ENCODE measurements around the gene ADGRB3. TPM values are rescaled to one million over a fixed set of nuclear protein-coding genes. Genes with fewer than 3 reads are reported as not detected.
"Not testable (repeated sequence)": the region's sequence is repeated elsewhere in the genome, so short reads cannot be mapped to it uniquely, and the experiment has no call there.

The ADGRB3 gene
- total and polyA plus RNA-seq, 5 donors = 0.88 to 2.6 (median 1.5) TPM

DNA sequence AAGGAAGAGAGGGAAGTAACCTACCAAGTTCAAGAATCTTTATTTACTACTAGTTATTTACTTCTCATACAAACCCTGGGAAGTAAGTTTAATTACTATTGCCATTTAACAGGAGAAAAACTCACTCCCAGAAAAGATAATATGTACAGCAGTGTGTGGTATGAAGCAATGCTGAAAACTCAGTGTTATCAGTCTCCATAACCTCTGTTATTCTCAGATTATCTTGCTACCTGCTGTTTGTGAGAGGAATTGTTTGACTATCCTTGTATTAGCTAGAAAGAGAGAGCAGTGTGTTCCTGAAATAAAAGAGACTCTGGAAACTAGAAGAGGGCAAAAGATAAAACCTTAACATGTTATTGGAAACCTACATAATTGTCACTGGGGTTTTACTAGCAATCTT, 38.2 kb downstream of the ADGRB3 start:
- intact Hi-C loops (cut with DNase I) = no loop called here
- peaks cover 1% of the 10 kb centered on the region for H3K4me1 ChIP-seq (ENCODE audit: control insufficient read depth, insufficient read depth, low read length)
- H3K27me3 ChIP-seq (ENCODE audit: control insufficient read depth, insufficient read depth) = no peaks in the 10 kb centered on the region
- no peak overlapping the region for H3K27ac ChIP-seq (ENCODE audit: low read length)
- ATAC-seq (no peak), DNase-seq (no peak)
- no peak overlapping the region for H3K4me3 ChIP-seq (ENCODE audit: low read length)
- no peaks in the 10 kb centered on the region for H3K9me3 ChIP-seq (ENCODE audit: control insufficient read depth, low read length)

DNA sequence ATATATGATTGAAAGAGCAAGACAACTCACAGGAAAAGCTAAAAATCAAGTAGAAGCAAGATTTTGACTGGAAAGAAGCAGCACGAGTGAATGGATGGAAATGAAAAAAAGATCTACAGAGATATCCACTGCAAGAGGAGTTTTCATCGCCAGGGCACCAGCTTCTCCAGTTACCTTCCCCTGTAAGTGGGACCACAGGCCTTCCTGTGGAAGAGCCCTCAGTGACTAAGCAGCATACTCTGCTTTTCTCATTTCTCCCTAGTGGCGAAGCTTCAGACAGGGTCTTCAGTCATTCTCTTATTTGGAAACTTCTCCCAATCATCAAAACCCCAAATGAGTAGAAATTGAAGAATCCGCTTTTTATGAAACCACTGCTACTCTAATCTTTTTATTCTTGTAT, 40.5 kb downstream of the ADGRB3 start:
- Histone ChIP-seq H3K27me3 (ENCODE audit: control insufficient read depth, insufficient read depth) (no peaks in the 10 kb centered on the region), H3K9me3 (ENCODE audit: control insufficient read depth, low read length) (no peaks in the 10 kb centered on the region), H3K27ac (ENCODE audit: low read length) (no peak overlapping the region), H3K4me1 (ENCODE audit: control insufficient read depth, insufficient read depth, low read length) (peaks cover 1% of the 10 kb centered on the region), H3K4me3 (ENCODE audit: low read length) (no peak overlapping the region)
- DNase-seq (no peak), ATAC-seq (no peak)
- WGBS = 88% methylated on average over 4 of the region's 4 CpGs
- intact Hi-C loops (cut with DNase I) = no loop called here

DNA sequence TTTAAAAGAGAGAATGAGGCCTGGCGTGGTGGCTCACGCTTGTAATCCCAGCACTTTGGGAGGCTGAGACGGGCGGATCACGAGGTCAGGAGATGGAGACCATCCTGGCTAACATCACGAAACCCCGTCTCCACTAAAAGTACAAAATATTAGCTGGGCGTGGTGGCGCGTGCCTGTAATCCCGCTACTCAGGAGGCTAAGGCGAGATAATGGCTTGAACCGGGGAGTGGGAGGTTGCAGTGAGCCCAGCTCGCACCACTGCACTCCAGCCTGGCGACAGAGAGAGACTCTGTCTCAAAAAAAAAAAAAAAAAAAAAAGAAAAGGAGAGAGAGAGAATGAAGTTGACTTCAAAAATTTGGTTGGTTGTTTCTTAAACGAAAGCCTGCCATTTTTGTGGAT, 41.0 kb downstream of the ADGRB3 start:
- ATAC-seq; intact Hi-C loops (cut with DNase I); H3K4me1 ChIP-seq (ENCODE audit: control insufficient read depth, insufficient read depth, low read length); H3K4me3 ChIP-seq (ENCODE audit: low read length); H3K9me3 ChIP-seq (ENCODE audit: control insufficient read depth, low read length); H3K27me3 ChIP-seq (ENCODE audit: control insufficient read depth, insufficient read depth); H3K27ac ChIP-seq (ENCODE audit: low read length): not testable (repeated sequence)
- WGBS = 96% methylated on average over 16 of the region's 16 CpGs
- DNase-seq = peak in 1 of 3 donors; percentile 7

DNA sequence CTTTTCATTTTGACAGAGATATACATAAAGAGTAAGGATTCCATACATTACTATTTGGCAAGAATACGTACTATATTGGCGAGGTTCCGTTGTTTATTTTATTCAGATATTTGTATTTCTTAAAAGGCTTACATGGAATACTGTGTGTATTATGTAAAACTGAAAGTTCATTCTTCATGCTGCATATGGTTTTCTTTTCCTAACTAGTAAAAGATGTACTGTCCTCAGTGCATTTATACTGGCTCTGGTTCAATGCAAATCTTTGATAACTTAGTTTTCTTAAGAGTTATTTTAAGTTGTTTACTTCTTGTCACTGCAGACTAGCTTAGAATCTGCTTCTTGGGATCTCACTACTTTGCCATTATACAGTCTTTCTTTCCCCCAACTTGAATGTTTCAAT, 42.0 kb downstream of the ADGRB3 start:
- WGBS = 53% methylated on average over 3 of the region's 3 CpGs
- Histone ChIP-seq H3K4me1 (ENCODE audit: control insufficient read depth, insufficient read depth, low read length) (peaks cover 1% of the 10 kb centered on the region), H3K27me3 (ENCODE audit: control insufficient read depth, insufficient read depth) (no peaks in the 10 kb centered on the region), H3K9me3 (ENCODE audit: control insufficient read depth, low read length) (no peaks in the 10 kb centered on the region), H3K27ac (ENCODE audit: low read length) (no peak overlapping the region), H3K4me3 (ENCODE audit: low read length) (no peak overlapping the region)
- DNase-seq (no peak), ATAC-seq (no peak)
- intact Hi-C loops (cut with DNase I) = no loop called here

DNA sequence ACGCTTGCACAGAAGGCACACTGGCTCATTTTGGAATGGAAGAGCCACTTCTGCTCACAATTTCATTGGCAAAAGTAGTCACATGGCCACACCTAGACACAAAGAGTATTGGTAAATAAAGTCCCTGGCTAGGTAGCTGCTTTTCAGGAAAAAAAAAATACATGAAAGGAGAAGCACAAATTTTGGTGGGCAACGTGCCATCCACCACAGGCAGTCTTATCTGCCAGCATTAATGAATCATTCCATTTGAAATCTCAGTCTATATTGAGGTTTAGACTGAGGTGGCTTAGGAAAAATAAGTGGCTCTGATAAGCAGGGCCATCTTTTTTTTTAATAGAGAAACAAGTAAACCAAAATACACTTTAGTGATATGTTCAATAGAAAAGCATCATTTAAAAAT, 44.3 kb downstream of the ADGRB3 start:
- Histone ChIP-seq H3K4me3 (ENCODE audit: low read length) (no peak overlapping the region), H3K27me3 (ENCODE audit: control insufficient read depth, insufficient read depth) (no peaks in the 10 kb centered on the region), H3K27ac (ENCODE audit: low read length) (no peak overlapping the region), H3K4me1 (ENCODE audit: control insufficient read depth, insufficient read depth, low read length) (peaks cover 1% of the 10 kb centered on the region), H3K9me3 (ENCODE audit: control insufficient read depth, low read length) (no peaks in the 10 kb centered on the region)
- intact Hi-C loops (cut with DNase I) = no loop called here
- DNase-seq (peak in 1 of 3 donors; percentile 9), ATAC-seq (no peak)
- WGBS = 63% methylated on average over 2 of the region's 2 CpGs

DNA sequence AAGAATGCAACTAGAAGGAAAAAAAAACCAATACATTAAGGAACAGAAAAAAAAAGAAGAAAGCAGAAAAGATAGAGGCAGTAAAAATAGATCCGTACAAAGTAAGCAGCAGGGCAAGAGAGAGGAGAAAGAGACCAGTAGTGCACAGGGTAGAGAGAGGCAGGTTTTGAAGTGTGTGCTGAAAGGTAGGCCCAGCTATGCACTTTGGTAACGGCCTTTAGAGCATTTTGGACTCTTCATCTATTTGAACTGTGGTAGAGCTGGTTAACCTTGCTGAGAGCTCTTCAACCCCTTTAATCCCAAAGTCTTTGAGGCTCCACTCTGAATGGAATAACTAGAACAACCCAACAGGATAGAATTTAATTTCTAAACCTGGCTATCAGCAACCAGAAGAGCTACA, 45.2 kb downstream of the ADGRB3 start:
- Histone ChIP-seq H3K27me3 (ENCODE audit: control insufficient read depth, insufficient read depth) (no peaks in the 10 kb centered on the region), H3K4me1 (ENCODE audit: control insufficient read depth, insufficient read depth, low read length) (peaks cover 1% of the 10 kb centered on the region), H3K4me3 (ENCODE audit: low read length) (no peak overlapping the region), H3K27ac (ENCODE audit: low read length) (no peak overlapping the region), H3K9me3 (ENCODE audit: control insufficient read depth, low read length) (no peaks in the 10 kb centered on the region)
- WGBS = 72% methylated on average over 2 of the region's 2 CpGs
- ATAC-seq = no peak
- intact Hi-C loops (cut with DNase I) = no loop called here
- no peak for DNase-seq

DNA sequence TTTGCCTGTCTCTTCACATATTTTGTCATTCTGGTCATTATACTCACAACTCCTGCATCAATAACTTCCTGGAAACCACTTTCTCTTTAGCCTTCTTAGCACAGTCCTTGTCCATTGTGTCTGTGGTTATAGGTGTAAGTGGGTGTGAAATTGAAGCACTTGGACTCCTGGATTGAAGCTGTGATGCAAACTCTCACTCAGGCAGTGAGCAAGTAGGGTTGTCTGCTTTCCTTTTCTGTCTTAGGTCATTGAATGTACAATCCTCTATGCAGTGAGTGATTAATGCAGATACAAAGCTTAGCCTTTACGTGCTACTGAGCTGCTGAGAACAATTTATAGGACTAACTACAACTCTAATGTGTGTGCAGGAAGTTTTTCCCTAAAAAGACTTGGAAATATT, 54.8 kb downstream of the ADGRB3 start:
- ATAC-seq = no peak
- 53% methylated on average over 1 of the region's 1 CpG for WGBS

DNA sequence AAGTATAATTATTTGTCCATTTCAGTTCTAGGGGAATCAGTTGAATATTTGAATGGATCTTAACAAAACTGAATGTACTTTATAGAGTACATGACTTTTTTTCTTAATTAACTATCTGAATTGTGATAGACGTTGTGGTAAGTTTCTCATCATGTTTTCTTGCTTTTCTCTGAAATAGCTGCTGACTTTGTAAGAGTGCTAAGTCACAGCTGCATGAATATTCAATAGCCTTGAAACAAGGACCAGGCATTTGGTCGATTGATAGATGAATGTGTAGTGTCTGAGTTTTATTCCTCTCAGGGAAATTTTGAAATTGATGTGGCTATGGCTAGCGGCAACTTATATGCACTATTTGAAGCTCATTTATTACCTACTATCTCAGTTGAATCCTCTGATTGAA, 56.0 kb downstream of the ADGRB3 start:
- Histone ChIP-seq H3K4me3 (ENCODE audit: low read length) (no peak overlapping the region), H3K27ac (ENCODE audit: low read length) (no peak overlapping the region), H3K9me3 (ENCODE audit: control insufficient read depth, low read length) (no peaks in the 10 kb centered on the region), H3K4me1 (ENCODE audit: control insufficient read depth, insufficient read depth, low read length) (no peaks in the 10 kb centered on the region), H3K27me3 (ENCODE audit: control insufficient read depth, insufficient read depth) (no peaks in the 10 kb centered on the region)
- DNase-seq (no peak), ATAC-seq (no peak)
- 74% methylated on average over 3 of the region's 3 CpGs for WGBS
- intact Hi-C loops (cut with DNase I) = no loop called here

More for the DNA sequence above, 54.8 kb downstream of the ADGRB3 start:
- no peaks in the 10 kb centered on the region for H3K9me3 ChIP-seq (ENCODE audit: control insufficient read depth, low read length)
- no peaks in the 10 kb centered on the region for H3K27me3 ChIP-seq (ENCODE audit: control insufficient read depth, insufficient read depth)
- H3K4me3 ChIP-seq (ENCODE audit: low read length) = no peak overlapping the region
- no peak for DNase-seq
- H3K4me1 ChIP-seq (ENCODE audit: control insufficient read depth, insufficient read depth, low read length) = no peaks in the 10 kb centered on the region
- intact Hi-C loops (cut with DNase I) = no loop called here
- H3K27ac ChIP-seq (ENCODE audit: low read length) = no peak overlapping the region

DNA sequence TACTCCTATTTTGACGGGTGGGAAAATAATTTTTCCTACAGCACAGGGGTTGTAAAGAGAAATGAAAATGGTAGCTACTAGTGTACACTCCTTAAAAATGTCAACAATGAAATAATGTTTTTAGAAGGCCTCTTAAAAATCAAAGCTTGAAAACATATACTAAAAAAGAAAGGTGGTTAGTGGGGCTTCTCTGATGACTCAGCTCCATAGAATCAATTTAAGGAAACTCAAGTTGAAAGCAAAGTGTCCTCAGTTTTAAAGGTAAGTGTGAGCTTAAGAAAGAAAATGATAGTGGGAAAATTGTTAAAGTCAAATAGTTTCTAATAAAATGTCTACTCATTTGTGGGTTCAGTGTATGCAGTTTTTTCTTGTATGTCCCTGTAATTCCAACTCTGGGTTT, 58.2 kb downstream of the ADGRB3 start:
- Histone ChIP-seq H3K9me3 (ENCODE audit: control insufficient read depth, low read length) (no peaks in the 10 kb centered on the region), H3K27me3 (ENCODE audit: control insufficient read depth, insufficient read depth) (no peaks in the 10 kb centered on the region), H3K4me3 (ENCODE audit: low read length) (no peak overlapping the region), H3K4me1 (ENCODE audit: control insufficient read depth, insufficient read depth, low read length) (no peaks in the 10 kb centered on the region), H3K27ac (ENCODE audit: low read length) (no peak overlapping the region)
- DNase-seq (no peak), ATAC-seq (no peak)
- intact Hi-C loops (cut with DNase I) = no loop called here
- 87% methylated on average over 1 of the region's 1 CpG for WGBS

DNA sequence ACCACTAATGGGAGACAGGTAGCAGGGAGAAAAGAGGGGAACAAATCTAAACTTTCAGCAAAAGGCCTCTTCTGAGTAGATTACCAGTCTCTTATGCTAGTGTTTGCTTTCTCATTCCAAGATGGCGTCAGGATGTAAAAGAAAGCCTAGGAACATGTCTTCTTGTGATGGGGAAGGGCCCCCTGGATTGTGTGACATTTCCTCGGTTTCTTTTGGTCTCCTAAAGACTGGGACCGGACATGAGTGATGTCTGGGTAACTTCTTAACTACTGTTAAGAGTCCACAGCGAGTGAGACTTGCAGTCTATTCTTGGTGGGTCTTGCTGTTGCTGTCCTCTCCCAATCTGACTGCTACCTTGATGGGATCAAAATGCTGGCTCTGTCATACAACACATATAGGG, 60.3 kb downstream of the ADGRB3 start:
- DNase-seq (no peak), ATAC-seq (no peak)
- Histone ChIP-seq H3K4me1 (ENCODE audit: control insufficient read depth, insufficient read depth, low read length) (no peaks in the 10 kb centered on the region), H3K27me3 (ENCODE audit: control insufficient read depth, insufficient read depth) (no peaks in the 10 kb centered on the region), H3K9me3 (ENCODE audit: control insufficient read depth, low read length) (no peaks in the 10 kb centered on the region), H3K4me3 (ENCODE audit: low read length) (no peak overlapping the region), H3K27ac (ENCODE audit: low read length) (no peak overlapping the region)
- WGBS = 88% methylated on average over 4 of the region's 4 CpGs
- intact Hi-C loops (cut with DNase I) = no loop called here

DNA sequence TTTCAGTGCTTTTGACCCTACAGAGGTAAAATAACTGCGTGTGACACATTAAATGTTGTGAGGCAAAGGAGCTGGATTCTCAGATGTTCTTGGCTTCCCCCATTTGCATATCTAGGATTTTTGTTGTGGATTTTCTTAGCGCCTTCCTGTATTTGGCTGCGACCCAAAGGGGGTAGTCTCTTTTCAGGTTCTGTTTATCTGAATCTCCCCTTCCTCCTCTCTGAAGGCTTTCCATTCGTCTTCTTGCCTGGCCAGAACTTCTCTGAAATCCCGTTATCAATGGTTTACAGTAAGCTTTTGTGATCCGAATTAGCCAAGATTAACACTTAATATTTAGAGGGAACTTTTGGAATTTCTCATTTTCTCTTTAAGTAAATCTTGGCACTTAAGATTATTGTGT, 60.8 kb downstream of the ADGRB3 start:
- H3K27ac ChIP-seq (ENCODE audit: low read length) = no peak overlapping the region
- H3K9me3 ChIP-seq (ENCODE audit: control insufficient read depth, low read length) = no peaks in the 10 kb centered on the region
- WGBS = 58% methylated on average over 6 of the region's 6 CpGs
- ATAC-seq = no peak
- H3K4me3 ChIP-seq (ENCODE audit: low read length) = no peak overlapping the region
- intact Hi-C loops (cut with DNase I) = no loop called here
- no peaks in the 10 kb centered on the region for H3K27me3 ChIP-seq (ENCODE audit: control insufficient read depth, insufficient read depth)
- H3K4me1 ChIP-seq (ENCODE audit: control insufficient read depth, insufficient read depth, low read length) = no peaks in the 10 kb centered on the region
- DNase-seq = no peak

DNA sequence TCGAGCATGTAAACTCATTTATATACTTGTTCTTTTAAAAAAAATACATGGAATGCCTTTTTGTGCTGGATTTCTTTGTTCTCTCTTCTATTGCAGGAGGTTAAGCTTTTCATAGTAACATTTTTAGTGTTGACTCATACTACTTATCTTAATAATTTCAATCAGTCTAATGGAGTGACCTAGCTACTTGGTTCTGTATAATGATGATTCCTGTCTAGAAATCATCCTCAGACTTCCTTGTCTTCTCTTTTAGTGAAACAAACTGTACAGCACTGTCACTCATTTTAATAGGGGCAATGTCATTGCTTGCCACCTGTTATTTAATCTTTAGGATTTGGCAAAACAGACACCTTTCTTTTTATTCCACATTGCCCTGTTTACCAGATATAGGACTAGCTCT, 62.3 kb downstream of the ADGRB3 start:
- intact Hi-C loops (cut with DNase I) = no loop called here
- 86% methylated on average over 1 of the region's 1 CpG for WGBS
- ATAC-seq (no peak), DNase-seq (no peak)
- Histone ChIP-seq H3K4me1 (ENCODE audit: control insufficient read depth, insufficient read depth, low read length) (no peaks in the 10 kb centered on the region), H3K27ac (ENCODE audit: low read length) (no peak overlapping the region), H3K4me3 (ENCODE audit: low read length) (no peak overlapping the region), H3K9me3 (ENCODE audit: control insufficient read depth, low read length) (no peaks in the 10 kb centered on the region), H3K27me3 (ENCODE audit: control insufficient read depth, insufficient read depth) (no peaks in the 10 kb centered on the region)
